Mucosa of gallbladder (tissue), 1 donor: Measurements from ENCODE around the gene RALBP1. TPM values are rescaled to one million over a fixed set of nuclear protein-coding genes. Genes with fewer than 3 reads are reported as not detected.
"Not testable (repeated sequence)": the region's sequence is repeated elsewhere in the genome, so short reads cannot be mapped to it uniquely, and the experiment has no call there.

ENCODE experiments used
- DNase-seq: peaks from one replicate; pipeline ENCODE4 v3.0.0-alpha.2; 2020; ENCODE audit warnings: low spot score
- total RNA-seq: library from RNA; stranded (reverse); gene quantifications from one replicate; pipeline ENCODE4 v1.2.1, GENCODE V29; 2021
- donor health status: DM: no; HTN: no; CAD: no.

The RALBP1 gene
- total RNA-seq, 1 donor from 2014 or later: 53.1 TPM

DNA sequence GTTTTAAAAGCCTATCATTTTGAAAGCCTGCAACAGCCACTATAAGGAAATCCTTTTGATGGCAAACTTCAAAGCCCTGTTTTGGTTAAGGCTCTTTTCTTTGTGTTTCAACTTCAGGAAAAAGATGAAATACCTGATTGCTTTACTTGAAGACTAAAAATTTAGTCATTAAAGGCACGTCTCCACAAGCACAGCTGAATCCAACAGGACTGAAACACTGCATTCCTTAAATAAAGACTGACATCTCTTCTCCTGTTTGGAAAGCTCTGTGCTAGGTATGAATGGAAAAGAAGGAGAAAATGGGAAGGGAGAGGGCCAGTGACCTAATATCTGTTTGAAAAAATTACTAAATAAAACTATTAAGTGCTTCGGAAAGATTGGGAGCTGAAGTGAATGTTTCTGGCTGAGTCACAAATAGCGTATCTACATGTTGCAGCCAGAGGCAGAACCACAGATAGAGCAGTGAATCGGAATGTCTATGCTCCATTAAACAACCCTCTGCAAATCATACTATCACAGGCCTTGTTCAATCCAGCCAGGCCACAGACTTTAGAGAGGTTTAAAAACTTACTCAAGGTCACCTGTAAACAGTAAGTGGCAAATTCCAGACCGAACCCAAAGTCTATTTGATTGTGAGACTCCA, 21.1 kb upstream of the RALBP1 start:
- no peak for DNase-seq

DNA sequence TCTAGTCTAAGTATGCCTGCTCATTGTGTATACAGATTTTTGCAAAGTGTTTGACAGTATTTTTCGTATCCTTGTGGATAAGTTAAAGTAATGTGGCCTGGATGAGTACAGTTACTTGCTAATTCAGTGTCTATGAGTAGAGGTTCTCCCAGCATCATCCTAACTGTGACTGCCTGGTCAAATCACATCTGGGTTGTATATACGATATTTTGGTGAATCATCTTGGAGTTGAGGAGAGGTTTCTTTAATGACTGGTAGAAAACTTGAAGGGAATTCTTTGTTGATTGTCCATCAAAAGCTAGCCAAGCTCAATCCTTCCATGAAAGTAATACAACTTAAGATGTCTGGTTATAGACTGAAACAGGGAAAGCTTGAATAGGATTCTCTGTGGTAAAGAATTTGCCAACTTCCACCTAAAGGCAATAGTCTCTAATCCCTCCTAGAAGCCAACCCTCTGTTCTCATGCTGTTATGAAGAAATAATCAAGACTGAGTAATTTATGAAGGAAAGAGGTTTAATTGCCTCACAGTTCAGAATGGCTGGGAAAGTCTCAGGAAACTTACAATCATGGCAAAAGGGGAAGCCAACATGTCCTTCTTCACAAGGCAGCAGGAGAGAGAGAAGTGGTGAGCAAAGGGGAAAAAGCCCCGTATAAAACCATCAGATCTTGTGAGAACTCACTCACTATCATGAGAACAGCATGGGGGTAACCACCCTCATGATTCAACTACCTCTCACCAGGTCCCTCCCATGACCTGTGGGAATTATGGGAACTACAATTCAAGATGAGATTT, 19.4 kb upstream of the RALBP1 start:
- DNase-seq: no peak

DNA sequence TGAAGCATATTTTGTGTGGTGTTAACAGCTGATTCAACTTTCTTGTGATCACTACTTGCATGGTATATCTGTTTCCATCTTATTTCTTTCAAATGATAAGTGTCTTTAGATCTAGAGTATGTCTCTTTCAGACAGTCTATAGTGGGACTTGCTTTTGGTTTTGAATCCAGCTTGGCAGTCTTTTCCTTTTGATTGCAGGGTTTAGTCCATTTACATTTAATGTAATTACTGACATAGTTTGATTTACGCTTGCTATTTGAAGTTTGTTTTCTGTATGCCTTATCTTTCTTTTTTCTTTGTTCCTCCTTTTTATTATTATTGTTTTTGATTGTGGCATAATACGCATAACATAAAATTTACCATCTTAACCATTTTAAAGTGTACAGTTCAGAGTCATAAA, 9.2 kb upstream of the RALBP1 start:
- no peak for DNase-seq

DNA sequence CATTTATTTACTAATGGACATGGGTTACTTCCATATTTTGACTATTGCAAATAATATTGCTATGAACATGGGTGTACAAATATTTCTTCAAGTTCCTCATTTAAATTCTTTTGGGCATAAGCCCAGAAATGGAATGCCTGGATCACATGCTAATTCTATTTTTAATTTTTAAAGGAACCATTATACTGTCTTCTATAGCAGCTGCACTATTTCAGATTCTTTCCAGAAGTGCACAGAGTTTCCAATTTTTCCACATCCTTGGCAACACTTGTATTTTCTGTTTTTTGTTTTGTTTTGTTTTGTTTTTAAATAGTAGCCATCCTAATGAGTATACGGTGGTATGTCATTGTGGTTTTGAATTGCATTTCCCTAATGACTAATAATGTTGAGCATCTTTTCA, 8.5 kb upstream of the RALBP1 start:
- no peak for DNase-seq

DNA sequence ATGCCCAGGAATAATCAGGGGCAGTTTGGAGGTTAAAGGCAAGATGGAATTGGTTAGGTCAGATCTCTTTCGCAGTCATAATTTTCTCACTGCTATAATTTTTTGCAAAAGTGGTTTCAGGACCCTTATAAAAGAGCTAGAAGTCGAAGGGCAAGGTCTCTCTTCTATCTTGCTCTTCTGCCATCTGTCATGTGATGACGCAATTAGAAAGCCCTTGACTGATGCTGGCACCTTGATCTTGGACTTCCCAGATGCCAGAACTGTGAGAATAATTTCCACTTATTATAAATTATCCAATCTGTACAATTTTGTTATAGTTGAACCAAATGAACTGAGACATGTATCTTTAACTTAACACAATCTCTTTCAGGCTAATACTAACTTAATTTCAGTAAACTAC, 6.3 kb upstream of the RALBP1 start:
- no peak for DNase-seq

DNA sequence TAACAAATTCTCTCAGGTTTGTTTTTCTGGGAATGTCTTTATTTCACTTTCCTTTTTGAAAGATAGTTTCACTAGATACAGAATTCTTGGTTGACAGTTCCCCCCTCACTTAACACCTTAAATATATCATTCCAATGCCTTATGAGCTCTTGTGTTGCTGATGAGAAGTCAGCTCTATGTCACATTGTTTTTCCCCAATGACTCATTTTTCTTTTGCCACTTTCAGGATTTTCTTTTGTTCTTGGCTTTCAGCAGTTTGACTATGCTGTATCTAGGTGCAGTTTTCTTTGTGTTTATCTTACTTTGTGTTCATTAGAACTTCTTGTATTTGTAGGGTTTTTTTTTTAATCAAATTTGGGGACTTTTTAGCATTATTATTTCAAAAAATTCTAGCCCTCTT, 5.6 kb upstream of the RALBP1 start:
- DNase-seq: no peak

DNA sequence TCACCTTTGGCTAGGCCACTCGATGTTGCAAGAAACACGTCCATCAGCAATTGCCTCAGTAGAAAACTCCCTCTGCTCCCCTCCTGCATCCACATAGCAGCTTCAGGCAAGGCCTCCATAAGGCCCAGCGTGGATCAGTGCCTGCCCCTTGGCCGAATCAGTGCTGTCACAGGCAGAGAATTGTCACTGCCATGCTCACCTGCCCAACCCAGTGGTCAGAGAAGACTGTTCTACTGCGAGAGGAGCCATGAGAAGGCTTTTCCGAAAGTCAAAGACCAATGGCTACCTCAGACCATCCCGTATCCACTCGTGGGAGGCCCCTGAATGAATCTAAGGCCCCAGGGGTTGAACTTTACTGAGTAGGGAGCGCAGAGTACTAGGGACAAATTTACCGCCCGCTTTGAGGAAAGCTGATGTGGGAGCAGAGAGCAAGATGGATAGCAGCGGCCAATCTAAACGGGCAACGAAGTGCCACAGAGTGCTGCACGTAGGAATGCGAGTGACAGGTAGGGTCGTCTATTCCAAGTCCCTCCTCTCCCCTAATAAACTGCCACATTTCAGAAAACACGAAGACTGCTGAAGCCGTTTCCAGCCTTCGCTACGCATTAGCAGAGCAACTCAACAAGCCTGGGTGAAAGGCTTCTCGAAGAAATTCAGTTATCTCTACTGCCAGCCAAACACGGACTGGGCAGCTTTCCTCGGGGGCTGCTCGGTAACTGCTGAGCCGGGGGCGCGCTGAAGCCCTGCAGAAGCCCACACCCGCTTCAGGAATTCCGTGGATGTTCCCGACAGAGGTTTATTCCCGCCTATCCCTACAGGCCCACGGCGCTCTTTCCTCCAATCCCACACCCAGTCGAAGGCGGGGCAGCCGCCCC, 968 bp upstream of the RALBP1 start:
- DNase-seq: peak; percentile 81

DNA sequence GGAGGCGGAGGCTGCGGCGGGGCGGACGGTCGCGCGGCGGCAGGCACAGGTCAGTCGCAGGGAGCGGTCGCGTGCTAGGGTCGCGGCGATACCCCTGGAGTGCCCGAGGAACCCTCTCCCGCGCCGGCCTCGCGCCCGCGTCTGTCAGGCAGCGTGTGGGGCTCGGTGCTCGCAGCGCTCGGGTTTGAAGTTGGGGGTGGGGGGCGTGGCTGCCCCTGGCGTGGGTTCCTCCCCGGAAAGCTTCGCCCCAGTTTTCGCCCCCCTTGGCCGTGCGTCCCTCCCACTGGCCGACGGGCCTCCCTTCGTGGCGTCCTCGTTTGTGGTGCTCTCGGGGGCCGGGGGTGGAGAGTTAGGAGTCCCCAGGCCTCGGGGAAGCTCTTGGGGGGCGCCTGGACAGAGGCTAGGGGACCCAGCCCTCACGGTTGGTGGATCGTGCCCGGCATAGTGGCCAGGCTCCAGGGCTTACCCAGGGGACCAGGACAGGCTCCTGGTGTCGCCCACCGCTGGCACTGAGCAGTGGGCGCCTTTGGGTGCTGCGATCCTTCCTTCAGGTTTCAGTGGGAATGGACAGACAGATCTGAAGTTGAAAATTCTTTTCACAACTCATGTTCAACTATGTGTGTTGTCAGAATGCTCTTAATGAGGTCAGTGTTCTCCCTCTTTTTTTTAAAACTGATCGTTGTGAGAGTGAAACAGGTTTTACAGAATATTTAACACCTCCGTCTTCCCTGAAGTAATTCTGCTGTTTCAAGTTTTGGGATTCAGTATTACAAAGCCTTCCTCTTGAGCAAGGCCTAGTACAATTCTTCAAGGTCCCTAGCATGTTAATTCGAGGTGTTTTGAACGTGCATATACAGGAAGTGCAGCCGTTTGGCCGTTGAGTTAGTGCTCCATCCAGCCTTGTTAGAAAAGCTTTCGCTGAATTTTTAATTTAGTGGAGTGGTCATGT, 604 bp downstream of the RALBP1 start:
- no peak for DNase-seq

DNA sequence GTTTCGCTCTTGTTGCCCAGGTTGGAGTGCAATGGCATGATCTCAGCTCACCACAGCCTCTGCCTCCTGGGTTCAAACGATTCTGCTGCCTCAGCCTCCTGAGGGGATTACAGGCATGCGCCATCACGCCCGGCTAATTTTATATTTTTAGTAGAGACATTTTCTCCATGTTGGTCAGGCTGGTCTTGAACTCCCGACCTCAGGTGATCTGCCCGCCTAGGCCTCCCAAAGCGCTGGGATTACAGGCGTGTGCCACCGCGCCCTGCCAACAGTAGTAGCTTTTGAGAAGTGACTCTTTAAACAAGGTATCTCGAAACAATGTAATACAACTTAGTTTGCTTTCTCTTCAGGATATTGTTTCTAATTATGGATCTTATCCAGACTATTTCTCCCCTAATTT, 1.6 kb downstream of the RALBP1 start:
- DNase-seq: not testable (repeated sequence)

DNA sequence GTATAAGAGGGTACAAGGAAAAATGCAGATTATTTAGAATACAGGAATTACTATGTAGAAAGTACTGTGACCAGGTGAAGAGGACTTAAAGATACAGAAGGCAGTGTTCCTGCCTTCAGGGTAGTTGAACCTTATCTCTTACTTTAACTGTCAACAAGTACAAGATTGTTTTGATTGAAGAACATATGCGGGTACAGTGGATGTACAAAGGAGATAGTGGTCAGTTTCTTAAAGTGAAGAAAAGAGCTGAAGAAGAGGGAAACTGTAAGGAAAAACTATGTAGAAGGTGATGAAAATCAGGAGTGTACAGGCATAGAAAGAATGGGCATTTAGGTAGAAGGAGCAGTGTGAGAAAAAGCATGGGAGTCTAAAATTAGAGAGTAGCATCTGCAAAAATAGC, 2.2 kb downstream of the RALBP1 start:
- DNase-seq: no peak

DNA sequence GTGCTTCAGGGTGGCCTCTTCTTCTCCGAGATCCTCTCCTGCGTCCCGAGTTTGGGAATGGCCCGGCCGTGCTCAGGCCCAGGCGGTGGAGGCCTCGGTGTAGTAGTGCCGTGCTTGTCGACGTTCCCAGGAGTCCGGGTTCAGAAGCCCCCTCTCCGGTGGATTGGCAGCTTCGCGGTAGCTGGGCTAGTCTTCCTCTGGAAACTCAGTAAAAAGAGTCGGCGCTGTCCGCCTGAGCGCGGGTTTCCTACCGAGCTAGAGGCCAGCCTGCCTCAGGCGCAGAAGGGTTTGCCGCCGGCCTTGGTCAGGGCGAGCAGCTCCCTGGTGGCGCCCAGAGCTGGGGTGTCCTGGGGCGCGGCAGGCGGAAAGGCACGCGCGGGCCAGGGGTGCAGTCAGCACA, 3.2 kb downstream of the RALBP1 start:
- no peak for DNase-seq

DNA sequence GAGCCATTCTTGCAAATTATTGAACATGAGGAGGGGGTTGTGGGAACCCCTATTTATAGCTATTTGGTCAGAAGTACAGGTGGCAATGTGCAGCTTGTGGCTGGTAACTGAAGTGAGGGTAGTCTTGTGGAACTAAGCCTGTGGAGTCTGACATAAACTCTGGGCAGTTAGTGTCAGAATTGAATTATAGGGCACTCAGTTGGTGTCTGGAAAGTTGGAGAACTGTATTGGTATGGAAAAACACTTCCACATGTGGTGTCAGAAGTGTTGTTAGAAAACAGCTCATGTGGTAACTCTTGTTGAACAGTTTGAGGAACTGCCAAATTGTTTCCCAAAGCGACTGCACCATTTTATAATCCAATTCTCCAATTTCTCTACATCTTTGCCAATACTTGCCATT, 7.5 kb downstream of the RALBP1 start:
- DNase-seq: no peak

DNA sequence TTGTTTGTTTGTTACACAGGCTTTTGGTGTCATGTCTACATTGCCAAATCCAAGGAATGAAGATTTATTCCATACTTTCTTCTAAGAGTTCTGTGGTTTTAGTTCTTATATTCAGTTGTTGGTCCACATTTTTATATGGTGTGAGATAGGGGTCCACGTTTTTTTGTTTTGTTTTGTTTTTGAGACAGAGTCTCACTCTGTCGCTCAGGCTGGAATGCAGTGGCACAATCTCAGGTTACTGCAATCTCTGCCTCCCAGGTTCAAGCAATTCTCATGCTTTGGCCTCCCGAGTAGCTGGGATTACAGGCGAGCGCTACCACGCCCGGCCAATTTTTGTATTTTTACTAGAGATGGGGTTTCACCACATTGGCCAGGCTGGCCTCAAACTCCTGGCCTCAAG, 8.2 kb downstream of the RALBP1 start:
- no peak for DNase-seq

DNA sequence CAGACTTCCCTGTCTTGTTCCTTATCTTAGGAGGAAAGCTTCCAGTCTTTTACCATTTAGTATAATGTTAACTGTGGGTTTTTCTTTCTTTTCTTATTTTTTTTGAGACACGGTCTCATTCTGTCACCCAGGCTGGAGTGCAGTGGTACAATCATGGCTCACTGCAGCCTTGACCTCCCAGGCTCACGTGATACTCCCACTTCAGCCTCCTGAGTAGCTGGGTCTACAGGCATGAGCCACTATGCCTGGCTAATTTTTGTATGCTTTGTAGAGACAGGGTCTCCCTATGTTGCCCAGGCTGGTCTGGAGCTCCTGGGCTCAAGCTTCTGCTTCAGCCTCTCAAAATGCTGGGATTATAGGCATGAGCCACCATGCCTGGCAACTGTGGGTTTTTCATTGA, 9.5 kb downstream of the RALBP1 start:
- DNase-seq: not testable (repeated sequence)

DNA sequence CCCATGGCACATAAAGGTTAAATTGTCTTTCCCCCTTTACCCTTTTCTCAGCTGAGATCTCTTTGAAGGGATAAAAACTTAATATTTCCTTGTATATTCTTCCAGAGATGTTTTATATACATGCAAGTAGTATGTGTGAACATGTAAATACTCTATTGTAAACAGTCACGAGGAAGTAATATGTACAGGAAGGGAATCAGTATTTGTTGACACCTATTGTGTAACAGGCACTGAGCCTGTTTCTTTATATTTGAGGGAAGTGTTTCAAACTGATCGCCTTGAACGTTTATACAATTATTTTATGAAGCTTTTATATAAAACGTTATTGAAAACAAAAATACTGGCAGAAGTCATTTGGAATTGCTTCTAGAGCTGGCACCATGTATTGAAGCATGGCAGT, 13.2 kb downstream of the RALBP1 start:
- no peak for DNase-seq

DNA sequence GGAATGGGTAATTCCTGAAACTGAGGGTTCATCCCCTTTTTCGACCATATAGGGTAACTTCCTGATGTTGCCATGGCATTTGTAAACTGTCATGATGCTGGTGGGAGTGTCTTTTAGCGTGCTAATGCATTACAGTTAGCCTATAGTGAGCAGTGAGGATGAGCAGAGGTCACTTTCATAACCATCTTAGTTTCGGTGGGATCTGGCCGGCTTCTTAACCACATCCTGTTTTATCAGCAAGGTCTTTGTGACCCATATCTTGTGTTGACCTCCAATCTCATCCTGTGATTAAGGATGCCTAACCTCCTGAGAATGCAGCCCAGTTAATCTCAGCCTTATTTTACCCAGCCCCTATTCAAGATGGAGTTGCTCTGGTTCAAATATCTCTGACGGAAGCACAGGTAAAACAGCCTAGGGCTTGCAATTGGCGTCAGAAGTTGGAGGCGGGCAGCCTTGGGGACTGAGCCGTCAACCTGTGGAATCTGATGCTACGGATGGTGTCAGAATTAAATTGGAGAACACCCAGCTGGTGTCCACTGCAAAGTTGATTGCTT, 19.5 kb downstream of the RALBP1 start:
- no peak for DNase-seq

DNA sequence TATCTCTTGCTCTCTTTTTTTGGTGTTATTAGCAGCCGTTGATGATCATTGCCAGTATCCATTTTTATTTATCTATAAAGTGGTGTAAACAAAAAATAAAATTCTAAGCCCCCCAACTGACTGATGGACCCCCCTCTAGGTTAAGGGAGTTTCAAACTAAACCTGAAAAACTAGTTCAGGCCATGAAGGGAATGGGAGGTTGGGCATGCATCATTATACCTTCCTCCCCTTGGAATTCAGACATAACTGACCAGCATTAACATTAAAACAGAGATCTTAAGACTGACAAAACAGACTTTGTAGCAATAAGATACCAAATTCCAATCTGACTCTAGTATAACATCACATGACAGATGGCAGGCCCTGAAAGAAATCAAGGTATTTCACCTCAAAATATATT, 20.2 kb downstream of the RALBP1 start:
- no peak for DNase-seq

DNA sequence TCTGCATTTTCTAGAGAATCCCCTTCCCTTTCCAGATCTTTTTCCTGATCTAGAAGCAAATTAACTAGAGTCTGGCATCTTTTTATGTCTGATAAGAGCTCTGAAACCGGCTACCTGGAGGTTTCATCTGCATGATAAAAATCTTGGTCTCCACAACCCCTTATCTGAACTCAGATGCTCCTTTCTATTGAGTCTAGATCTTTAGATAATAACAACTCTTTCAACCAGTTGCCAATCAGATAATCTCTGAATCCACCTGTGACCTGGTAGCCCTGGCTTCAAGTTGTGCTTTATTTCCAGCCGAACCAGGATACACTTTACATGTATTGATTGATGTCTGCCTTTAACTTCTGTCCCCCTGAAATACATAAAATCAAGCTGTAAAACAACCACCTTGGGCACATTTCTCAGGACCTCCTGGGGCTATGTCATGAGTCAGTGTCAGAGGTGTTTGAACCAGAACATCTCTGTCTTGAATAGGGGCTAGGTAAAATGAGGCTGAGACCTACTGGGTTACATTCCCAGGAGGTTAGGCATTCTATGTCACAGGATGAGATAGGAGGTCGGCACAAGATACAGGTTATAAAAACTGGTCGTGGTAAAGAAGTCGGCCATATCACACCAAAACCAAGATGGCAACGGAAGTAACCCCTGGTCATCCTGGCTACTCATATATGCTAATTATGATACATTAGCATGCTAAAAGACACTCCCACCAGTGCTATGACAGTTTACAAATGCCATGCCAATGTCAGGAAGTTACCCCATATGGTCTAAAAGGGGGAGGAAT, 20.8 kb downstream of the RALBP1 start:
- DNase-seq: no peak

DNA sequence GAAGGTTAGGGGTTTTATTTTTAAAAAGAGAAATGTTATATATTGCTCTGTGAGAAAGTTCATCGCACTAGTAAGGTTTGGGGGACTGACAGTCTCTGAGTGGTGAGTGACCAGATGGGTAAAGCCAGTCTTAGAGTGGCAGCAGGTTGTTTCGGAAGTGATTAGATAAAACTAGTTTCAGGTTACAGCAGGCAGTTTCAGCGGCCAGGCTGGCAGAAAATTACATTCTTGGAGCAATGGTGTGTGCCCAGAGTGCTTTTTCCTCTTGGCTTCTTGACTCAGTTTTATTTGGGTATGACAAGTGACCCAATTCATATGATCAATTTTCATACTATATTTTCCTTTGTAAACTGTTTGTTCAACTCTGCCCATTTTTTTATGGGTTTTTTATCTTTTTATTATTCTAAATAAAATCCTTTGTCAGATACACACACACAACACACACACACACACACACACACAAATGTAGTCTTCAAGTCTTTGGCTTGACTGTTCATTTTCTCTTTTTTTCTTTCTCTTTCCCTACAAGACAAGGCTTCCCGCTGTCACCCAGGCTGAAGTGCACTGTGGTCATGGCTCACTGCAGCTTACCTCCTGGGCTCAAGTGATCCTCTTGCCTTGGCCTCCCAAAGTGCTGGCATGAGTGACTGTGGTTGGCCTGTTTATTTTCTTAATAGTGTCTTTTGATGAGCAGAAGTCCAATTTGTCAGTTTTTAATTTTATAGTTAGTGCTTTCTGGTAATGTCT, 30.9 kb downstream of the RALBP1 start:
- DNase-seq: no peak
